Measurements from ENCODE around the gene TLE4.

DNA sequence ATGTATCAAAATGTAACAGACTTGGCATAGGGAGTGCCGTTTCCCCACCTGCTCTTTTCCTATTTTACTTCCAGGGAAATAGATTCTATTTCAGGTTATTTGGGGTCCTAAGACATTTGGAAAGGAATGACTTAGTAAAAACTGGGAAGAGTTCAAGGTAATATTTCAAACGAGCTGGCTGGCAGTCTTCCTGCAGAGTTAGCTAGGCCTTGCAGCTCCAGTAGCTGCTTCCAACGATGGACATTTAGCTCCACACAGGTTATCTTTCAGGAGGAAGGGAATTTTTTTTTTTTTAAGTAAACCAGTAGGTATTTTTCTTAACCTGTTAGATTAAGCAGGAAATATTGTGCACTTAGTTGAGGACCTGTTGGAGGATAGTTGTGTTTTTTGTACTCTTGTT, 45.2 kb downstream of the TLE4 start:
- TF ChIP-seq TAF1 (IDR thresholded peaks at IDR 0.05; ENCODE audit: borderline replicate concordance, low read depth, low read length) (no peak), POLR2A (IDR thresholded peaks at IDR 0.05; ENCODE audit: low read depth, low read length) (no peak)
